ENCODE data around the gene DNER.

GRCh38 chr2:229571243-229571642 lies 143.1 kb downstream of the DNER start:
- TF ChIP-seq CTCF (IDR thresholded peaks at IDR 0.05 in 2 of 3, conservative IDR thresholded peaks at IDR 0.05 in 1 of 3; ENCODE audit: control insufficient read depth in 2 of 3, extremely low read depth in 1 of 3, insufficient read depth in 1 of 3, low read depth in 3 of 3, low read length in 3 of 3) (no peak), TBL1XR1 (IDR thresholded peaks at IDR 0.05; ENCODE audit: low read depth, low read length) (no peak), MEF2B (IDR thresholded peaks at IDR 0.05; ENCODE audit: partially characterized antibody, poor library complexity, severe bottlenecking) (no peak), CEBPB (IDR thresholded peaks at IDR 0.05; ENCODE audit: borderline replicate concordance in 1 of 2, low read depth in 2 of 2, low read length in 2 of 2) (no peak), NFYB (IDR thresholded peaks at IDR 0.05; ENCODE audit: insufficient read depth, low read depth, low read length) (no peak), POLR2A (IDR thresholded peaks at IDR 0.05; ENCODE audit: low read depth, low read length) (no peak), ZBTB33 (IDR thresholded peaks at IDR 0.05) (no peak)
